Vagina (tissue), 2 donors: ENCODE results near the gene MGAM2.

Experiments used
- CTCF ChIP-seq, 3 experiments: fragments of 450-650 bp in 2 of 3; fragments of 200-600 bp in 1 of 3; sonication (generic) in 1 of 3; IDR thresholded peaks; one replicate each; pipeline ENCODE4 v1.5.1; 2017 to 2019; ENCODE audit warnings: antibody characterized with exemption in 3 of 3, mild to moderate bottlenecking in 2 of 3, moderate library complexity in 2 of 3
- POLR2A ChIP-seq, 2 donors: fragments of 450-650 bp; IDR thresholded peaks; one replicate each; pipeline ENCODE4 v1.6.1; 2017; ENCODE audit warnings: antibody characterized with exemption in 2 of 2, mild to moderate bottlenecking in 2 of 2, moderate library complexity in 2 of 2
- POLR2AphosphoS5 ChIP-seq, 2 donors: sonication (generic); formaldehyde crosslinking; IDR thresholded peaks; one replicate each; pipeline ENCODE4 v1.9.0; 2017; ENCODE audit warnings: antibody characterized with exemption in 2 of 2, mild to moderate bottlenecking in 2 of 2, low read depth in 1 of 2; ENCODE audit not compliant: insufficient read depth in 1 of 2

DNA sequence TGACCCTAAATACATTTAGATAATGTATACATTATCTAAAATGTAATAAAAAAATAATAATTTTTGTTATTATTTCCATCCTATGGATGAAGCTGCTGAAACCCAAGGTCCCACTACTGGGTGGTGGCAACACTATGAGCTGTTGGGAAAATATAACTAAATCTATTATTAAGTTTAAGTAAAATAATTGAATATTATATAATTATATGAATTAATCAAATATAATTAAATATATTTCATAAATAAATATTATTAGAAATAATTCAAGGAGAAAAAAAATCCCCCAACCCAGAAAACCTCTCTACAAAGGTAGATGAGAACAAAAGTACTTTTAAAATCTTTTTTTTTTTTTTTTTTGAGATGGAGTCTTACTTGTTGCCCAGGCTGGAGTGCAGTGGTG is 138.4 kb downstream of the MGAM2 start:
- TF ChIP-seq CTCF (IDR thresholded peaks at IDR 0.05): no peak
- TF ChIP-seq POLR2AphosphoS5 (IDR thresholded peaks at IDR 0.05; ENCODE audit: insufficient read depth in 1 of 2, low read depth in 1 of 2): no peak
- TF ChIP-seq POLR2A (IDR thresholded peaks at IDR 0.05): no peak
